A673 (cell line): Measurements from ENCODE around the gene M1AP.

Experiments used
- EZH2 ChIP-seq: fragments of 200-600 bp; sonication (generic); IDR thresholded peaks from 2 replicates; pipeline ENCODE4 v1.6.1; 2017; ENCODE audit warnings: borderline replicate concordance, low read depth, mild to moderate bottlenecking, mixed read lengths, antibody characterized with exemption, low read length; ENCODE audit not compliant: poor library complexity, severe bottlenecking
- TF ChIP-seq, protein P1 (sequence below): fragments of 300-800, 200-600 bp; sonication (generic); conservative IDR thresholded peaks from 2 replicates; pipeline ENCODE4 v1.5.1; 2017; ENCODE audit warnings: low read depth, mild to moderate bottlenecking, antibody characterized with exemption, low read length, moderate library complexity, mixed read lengths

DNA sequence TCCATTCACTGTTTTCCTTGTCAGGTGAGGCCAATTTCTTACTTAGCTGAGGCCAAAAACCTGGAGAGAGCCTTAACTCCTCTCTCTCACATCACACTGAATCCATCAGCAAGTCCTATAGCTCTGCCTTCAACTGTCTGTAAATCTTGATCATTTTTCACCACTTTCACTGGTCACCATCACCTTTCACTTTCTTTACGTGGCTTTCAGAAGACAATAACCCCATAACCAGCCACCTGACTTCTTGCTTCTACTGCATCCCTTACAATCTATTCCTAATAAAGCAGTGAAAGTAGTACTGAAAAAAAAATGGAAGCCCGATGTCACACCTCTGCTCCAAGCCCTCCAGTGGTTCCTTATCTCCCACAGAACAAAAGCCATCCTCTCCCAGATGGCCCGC, 102.1 kb downstream of the M1AP start:
- no peak for TF ChIP-seq EZH2
- TF ChIP-seq, protein P1, sequence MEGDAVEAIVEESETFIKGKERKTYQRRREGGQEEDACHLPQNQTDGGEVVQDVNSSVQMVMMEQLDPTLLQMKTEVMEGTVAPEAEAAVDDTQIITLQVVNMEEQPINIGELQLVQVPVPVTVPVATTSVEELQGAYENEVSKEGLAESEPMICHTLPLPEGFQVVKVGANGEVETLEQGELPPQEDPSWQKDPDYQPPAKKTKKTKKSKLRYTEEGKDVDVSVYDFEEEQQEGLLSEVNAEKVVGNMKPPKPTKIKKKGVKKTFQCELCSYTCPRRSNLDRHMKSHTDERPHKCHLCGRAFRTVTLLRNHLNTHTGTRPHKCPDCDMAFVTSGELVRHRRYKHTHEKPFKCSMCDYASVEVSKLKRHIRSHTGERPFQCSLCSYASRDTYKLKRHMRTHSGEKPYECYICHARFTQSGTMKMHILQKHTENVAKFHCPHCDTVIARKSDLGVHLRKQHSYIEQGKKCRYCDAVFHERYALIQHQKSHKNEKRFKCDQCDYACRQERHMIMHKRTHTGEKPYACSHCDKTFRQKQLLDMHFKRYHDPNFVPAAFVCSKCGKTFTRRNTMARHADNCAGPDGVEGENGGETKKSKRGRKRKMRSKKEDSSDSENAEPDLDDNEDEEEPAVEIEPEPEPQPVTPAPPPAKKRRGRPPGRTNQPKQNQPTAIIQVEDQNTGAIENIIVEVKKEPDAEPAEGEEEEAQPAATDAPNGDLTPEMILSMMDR: no peak
